Thymus (tissue), 11 donors: Measurements from ENCODE around the gene DR1. TPM values are rescaled to one million over a fixed set of nuclear protein-coding genes. Genes with fewer than 3 reads are reported as not detected.
"Not testable (repeated sequence)": the region's sequence is repeated elsewhere in the genome, so short reads cannot be mapped to it uniquely, and the experiment has no call there.

Source experiments
- DNase-seq, 9 donors: peaks; one replicate each; pipeline ENCODE4 v3.0.0-alpha.2; 2013; ENCODE audit warnings: low spot score in 9 of 9, low read depth in 6 of 9, missing footprints in 1 of 9
- H3K27ac ChIP-seq, 2 donors: one replicate each; pipeline ENCODE4 v1.5.1; 2013; ENCODE audit warnings: control low read depth in 1 of 2, low read depth in 1 of 2, low read length in 1 of 2, mild to moderate bottlenecking in 1 of 2, moderate library complexity in 1 of 2
- H3K27me3 ChIP-seq, 2 donors: one replicate each; pipeline ENCODE4 v1.5.1; 2013; ENCODE audit warnings: low read length in 1 of 2; ENCODE audit not compliant: control insufficient read depth in 2 of 2, insufficient read depth in 1 of 2
- H3K36me3 ChIP-seq, 2 donors: one replicate each; pipeline ENCODE4 v1.5.1; 2013; ENCODE audit warnings: low read length in 1 of 2, mild to moderate bottlenecking in 1 of 2, moderate library complexity in 1 of 2; ENCODE audit not compliant: control insufficient read depth in 2 of 2, insufficient read depth in 2 of 2
- H3K4me1 ChIP-seq, 2 donors: one replicate each; pipeline ENCODE4 v1.5.1; 2013; ENCODE audit warnings: low read length in 2 of 2; ENCODE audit not compliant: control insufficient read depth in 2 of 2, insufficient read depth in 2 of 2
- H3K4me3 ChIP-seq, 2 donors: one replicate each; pipeline ENCODE4 v1.5.1; 2013; ENCODE audit warnings: low read length in 2 of 2, control low read depth in 1 of 2, mild to moderate bottlenecking in 1 of 2
- H3K9me3 ChIP-seq, 2 donors: one replicate each; pipeline ENCODE4 v1.5.1; 2013; ENCODE audit warnings: low read length in 1 of 2, mild to moderate bottlenecking in 1 of 2; ENCODE audit not compliant: control insufficient read depth in 2 of 2, insufficient read depth in 1 of 2
- WGBS: extraction: QIAGEN DNeasy Blood & Tissue Kit; methylation state at CpG from one replicate; pipeline ENCODE4 v1.1.7; 2013; 5-methylcytosine and 5-hydroxymethylcytosine counted together
- polyA plus RNA-seq: library from polyadenylated mRNA; stranded (reverse); fragments of 200-250 nt; gene quantifications from one replicate; pipeline ENCODE4 v1.2.3, GENCODE V29; 2013
- total RNA-seq: library from RNA; stranded (reverse); fragments of 120-200 nt; gene quantifications from one replicate; pipeline ENCODE4 v1.2.4, GENCODE V29; 2013
- donor health status: healthy.

The DR1 gene
- total and polyA plus RNA-seq, 2 donors, result 23.5 to 62.3 TPM

- no peak for DNase-seq
- H3K27me3 ChIP-seq, result no peaks in the 10 kb centered on the region
- H3K4me1 ChIP-seq, result peaks cover 3 to 4% of the 10 kb centered on the region in 2 donors
- H3K27ac ChIP-seq, result no peak overlapping the region
- H3K36me3 ChIP-seq, result peaks cover 16 to 45% of the 10 kb centered on the region in 2 donors
- H3K4me3 ChIP-seq, result no peak overlapping the region
- H3K9me3 ChIP-seq, result no peaks in the 10 kb centered on the region
- WGBS, result 99% methylated on average over 2 of the region's 2 CpGs
Observed at GRCh38 chr1:93357242-93357641, 11.5 kb downstream of the DR1 start.

DNA sequence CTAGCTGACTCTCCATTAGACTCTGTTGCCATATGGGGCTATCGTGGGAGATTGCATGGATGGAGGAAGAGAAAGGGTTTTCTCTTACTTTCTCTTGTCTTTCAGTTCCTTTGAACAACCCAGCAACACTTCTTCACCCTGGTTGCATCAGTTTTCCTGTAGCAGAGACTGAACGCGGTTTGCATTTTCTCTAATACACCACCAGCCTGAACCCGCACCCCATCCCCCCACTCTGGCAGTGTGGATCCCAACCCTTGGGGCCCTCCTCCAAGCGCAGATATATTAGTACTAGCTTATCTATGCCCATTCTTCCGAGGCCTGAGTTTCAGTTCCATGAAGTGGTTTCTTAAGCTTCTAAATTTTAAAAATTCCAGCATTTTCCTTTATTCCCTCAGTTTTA, 12.6 kb downstream of the DR1 start:
- 96% methylated on average over 6 of the region's 6 CpGs for WGBS
- Histone ChIP-seq H3K9me3 (no peaks in the 10 kb centered on the region), H3K27ac (no peak overlapping the region), H3K4me1 (peaks cover 0 to 3% of the 10 kb centered on the region in 2 donors), H3K27me3 (no peaks in the 10 kb centered on the region), H3K4me3 (no peak overlapping the region), H3K36me3 (peaks cover 16 to 46% of the 10 kb centered on the region in 2 donors)
- no peak for DNase-seq

DNA sequence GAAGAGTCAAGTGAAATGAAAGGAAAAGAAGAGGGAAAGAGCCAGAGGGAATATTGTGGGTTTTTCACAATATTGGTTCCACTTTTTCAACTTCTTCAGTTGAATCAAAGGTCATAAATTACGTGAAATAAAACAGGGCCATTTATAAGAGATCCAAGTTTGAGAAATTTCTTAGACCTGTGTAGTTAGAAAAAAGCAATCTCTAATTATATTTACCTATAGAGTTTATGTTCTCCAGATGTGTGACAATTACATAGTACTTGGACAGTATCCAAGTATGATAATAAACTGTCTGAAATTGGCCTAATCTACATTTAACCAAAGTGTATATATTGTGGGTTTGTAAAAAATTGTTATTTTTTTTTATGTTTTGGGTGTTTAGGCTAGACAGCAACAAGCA, 14.4 kb downstream of the DR1 start:
- peaks cover 23 to 39% of the 10 kb centered on the region in 2 donors for H3K36me3 ChIP-seq

GRCh38 chr1:93362237-93362636, 16.5 kb downstream of the DR1 start:
- 97% methylated on average over 3 of the region's 3 CpGs for WGBS
- no peak for DNase-seq
- Histone ChIP-seq H3K27ac (no peak overlapping the region), H3K36me3 (peaks cover 25 to 35% of the 10 kb centered on the region in 2 donors), H3K9me3 (no peaks in the 10 kb centered on the region), H3K27me3 (no peaks in the 10 kb centered on the region), H3K4me3 (no peak overlapping the region), H3K4me1 (peaks cover 0 to 3% of the 10 kb centered on the region in 2 donors)

More for the DNA sequence above, 14.4 kb downstream of the DR1 start:
- no peaks in the 10 kb centered on the region for H3K27me3 ChIP-seq
- peaks cover 0 to 3% of the 10 kb centered on the region in 2 donors for H3K4me1 ChIP-seq
- WGBS, result 96% methylated on average over 1 of the region's 1 CpG
- no peak overlapping the region for H3K27ac ChIP-seq
- no peak for DNase-seq
- H3K9me3 ChIP-seq, result no peaks in the 10 kb centered on the region
- H3K4me3 ChIP-seq, result no peak overlapping the region

GRCh38 chr1:93365813-93366212, 20.1 kb downstream of the DR1 start:
- peaks cover 18 to 30% of the 10 kb centered on the region in 2 donors for H3K36me3 ChIP-seq
- WGBS, result over 99% methylated on average over 2 of the region's 2 CpGs

GRCh38 chr1:93369734-93370133, 24.0 kb downstream of the DR1 start:
- H3K4me3 ChIP-seq, result no peak overlapping the region
- no peak overlapping the region for H3K27ac ChIP-seq
- no peaks in the 10 kb centered on the region for H3K27me3 ChIP-seq
- 93% methylated on average over 1 of the region's 1 CpG for WGBS
- no peak for DNase-seq
- H3K9me3 ChIP-seq, result no peaks in the 10 kb centered on the region
- H3K36me3 ChIP-seq, result peaks cover 16 to 19% of the 10 kb centered on the region in 2 donors
- no peaks in the 10 kb centered on the region for H3K4me1 ChIP-seq

More at GRCh38 chr1:93365813-93366212, 20.1 kb downstream of the DR1 start:
- Histone ChIP-seq H3K27ac (no peak overlapping the region), H3K9me3 (no peaks in the 10 kb centered on the region), H3K4me1 (no peaks in the 10 kb centered on the region), H3K4me3 (no peak overlapping the region), H3K27me3 (no peaks in the 10 kb centered on the region)
- DNase-seq, result no peak

DNA sequence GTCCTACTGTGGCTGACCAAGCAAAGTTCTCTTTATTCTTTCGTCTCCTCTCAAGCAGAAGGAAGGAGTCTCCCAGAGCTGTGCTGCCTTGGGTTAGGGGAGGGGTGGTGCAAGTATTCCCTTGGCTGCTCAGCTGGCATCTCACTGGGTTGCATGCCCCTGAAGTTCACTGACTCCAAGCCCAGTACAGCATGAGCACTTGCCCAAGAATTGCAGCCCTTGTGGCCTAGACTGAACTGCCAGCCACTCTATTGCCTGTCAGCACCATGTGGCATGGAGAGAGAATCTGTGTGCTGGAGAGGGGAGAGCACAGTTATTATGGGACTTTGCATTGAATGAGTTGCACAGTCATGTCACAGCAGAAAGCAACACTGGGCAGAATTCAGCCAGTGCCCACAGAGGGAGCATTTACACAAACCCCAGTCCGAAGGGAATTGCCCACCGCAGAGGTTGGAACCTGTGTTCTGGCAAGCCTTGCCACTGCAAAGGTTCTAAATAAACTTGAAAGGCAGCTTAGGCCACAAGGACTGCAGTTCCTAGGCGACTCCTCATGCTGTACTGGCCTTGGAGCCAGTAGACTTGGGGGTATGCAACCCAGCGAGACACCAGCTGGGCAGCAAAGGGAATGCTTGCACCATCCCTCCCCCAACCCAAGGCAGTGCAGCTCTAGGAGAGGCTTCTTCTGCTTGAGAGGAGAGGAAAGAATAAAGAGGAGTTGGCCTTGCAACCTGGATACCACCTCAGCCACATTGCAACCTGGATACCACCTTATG, 28.8 kb downstream of the DR1 start:
- 97% methylated on average over 5 of the region's 5 CpGs for WGBS

GRCh38 chr1:93384656-93385055, 38.9 kb downstream of the DR1 start:
- WGBS, result 98% methylated on average over 3 of the region's 3 CpGs
- no peaks in the 10 kb centered on the region for H3K27me3 ChIP-seq
- H3K4me3 ChIP-seq, result no peak overlapping the region
- no peaks in the 10 kb centered on the region for H3K36me3 ChIP-seq
- no peak overlapping the region for H3K27ac ChIP-seq
- peaks cover 0 to 18% of the 10 kb centered on the region in 2 donors for H3K9me3 ChIP-seq
- H3K4me1 ChIP-seq, result no peaks in the 10 kb centered on the region
- DNase-seq, result no peak

More for the DNA sequence above, 28.8 kb downstream of the DR1 start:
- Histone ChIP-seq H3K36me3 (peaks cover 0 to 16% of the 10 kb centered on the region in 2 donors), H3K27ac (no peak overlapping the region), H3K9me3 (no peaks in the 10 kb centered on the region), H3K4me3 (no peak overlapping the region), H3K4me1 (no peaks in the 10 kb centered on the region), H3K27me3 (no peaks in the 10 kb centered on the region)
- DNase-seq, result no peak

DNA sequence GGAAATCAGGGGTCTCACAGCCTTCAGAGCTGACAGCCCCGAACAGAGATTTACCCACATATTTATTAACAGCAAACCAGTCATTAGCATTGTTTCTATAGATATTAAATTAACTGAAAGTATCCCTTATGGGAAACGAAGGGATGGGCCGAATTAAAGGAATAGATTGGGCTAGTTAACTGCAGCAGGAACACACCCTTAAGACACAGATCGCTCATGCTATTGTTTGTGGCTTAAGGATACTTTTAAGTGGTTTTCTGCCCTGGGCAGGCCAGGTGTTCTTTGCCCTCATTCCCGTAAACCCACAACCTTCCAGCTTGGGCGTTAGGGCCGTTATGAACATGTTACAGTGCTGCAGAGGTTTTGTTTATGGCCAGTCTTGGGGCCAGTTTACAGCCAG, 40.6 kb downstream of the DR1 start:
- not testable (repeated sequence) for H3K4me1 ChIP-seq, H3K27ac ChIP-seq, H3K4me3 ChIP-seq, H3K36me3 ChIP-seq, DNase-seq, H3K27me3 ChIP-seq
- 84% methylated on average over 7 of the region's 7 CpGs for WGBS
- H3K9me3 ChIP-seq, result peaks cover 0 to 18% of the 10 kb centered on the region in 2 donors
